GM18517 (cell line): ENCODE measurements around the gene GMPR.

Source experiments
- ATAC-seq: cut with Tn5 transposase; IDR thresholded peaks from one replicate; pipeline ENCODE4 v1.9.1; 2021; ENCODE audit warnings: mild to moderate bottlenecking, moderate library complexity; ENCODE audit not compliant: unreplicated experiment

Gene GMPR

DNA sequence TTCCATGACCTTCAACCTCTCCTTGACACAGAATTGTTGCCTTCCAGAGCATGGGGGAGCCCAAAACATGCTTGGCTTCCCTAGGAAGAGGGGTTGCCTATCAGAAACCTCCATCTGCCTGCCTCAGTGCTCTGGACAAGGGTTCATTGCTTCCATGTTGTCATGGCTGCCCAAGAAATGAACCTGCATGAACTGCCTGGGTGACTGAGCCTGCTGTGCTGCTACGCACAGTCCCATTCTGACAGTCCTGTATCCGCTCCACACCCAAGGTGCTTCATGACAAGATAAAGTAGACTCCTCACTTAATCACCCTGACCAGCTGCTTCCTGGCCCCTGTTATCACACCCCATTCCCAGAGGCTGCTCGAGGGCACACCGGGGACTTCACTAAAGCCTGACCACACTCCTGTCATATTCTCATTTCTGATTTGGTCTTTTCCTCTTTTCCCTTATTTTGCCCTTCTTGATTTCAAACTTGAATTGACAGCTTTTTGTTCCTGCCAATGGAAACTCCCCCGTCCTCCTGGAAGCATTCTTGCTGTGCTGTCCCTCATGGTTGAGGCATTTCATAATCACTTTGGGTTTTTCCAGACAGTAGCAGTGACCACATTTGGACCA lies 31.9 kb downstream of the GMPR start:
- ATAC-seq, result no peak

- no peak for ATAC-seq
Observed at GRCh38 chr6:16271428-16271827, 33.0 kb downstream of the GMPR start.

DNA sequence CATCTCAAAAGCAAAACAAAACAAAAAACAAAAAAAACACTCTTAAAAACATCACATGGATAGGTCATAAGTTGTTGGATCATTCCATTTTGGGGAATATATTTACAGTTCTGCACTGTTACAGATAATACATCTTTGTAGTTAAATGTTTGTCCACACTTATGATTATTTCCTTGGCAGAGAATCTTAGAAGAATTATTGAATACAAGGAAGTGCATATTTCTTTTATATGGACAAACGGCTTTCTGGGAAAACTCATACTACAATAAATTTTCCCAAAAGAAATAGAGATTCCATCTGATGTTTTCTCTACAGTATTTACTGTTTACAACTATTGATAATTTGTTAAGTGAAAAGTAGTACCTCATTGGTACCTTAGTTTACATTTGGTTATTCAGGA lies 33.8 kb downstream of the GMPR start:
- ATAC-seq, result no peak

- ATAC-seq, result no peak
Observed at GRCh38 chr6:16273256-16273655, 34.9 kb downstream of the GMPR start.

- no peak for ATAC-seq
Observed at GRCh38 chr6:16274483-16274882, 36.1 kb downstream of the GMPR start.

DNA sequence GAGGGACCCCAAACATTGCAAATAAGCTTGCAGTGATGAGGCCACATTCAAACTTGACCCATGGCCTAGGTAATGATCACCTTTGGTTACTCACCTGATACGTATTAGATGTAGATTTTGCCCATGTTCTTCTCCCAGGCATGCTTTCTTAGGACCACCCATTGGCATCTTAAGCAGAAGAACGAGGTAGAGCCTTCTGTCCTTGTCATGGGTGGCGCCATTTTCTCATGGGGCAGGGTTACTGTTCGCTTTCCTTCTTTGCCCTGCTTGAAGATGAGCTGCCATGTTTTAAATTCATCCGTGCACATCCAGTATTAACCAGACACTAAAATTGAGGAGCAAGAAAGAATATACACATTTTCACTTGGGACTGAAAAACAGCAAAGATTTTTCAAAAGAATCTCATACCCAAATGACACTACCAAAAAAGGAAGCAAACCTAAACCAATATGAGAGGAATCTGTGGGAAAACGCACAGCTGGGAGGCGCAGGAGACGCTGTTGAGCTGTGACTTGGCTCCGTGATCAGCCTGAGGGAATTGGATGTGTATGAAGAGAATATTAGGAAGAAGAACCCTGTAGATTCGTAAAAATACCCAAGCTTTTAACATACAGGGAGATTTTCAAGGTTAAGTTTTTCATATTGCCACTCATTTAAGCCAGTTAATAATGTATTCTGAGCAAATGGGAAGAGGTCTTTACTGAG lies 36.6 kb downstream of the GMPR start:
- ATAC-seq, result no peak

DNA sequence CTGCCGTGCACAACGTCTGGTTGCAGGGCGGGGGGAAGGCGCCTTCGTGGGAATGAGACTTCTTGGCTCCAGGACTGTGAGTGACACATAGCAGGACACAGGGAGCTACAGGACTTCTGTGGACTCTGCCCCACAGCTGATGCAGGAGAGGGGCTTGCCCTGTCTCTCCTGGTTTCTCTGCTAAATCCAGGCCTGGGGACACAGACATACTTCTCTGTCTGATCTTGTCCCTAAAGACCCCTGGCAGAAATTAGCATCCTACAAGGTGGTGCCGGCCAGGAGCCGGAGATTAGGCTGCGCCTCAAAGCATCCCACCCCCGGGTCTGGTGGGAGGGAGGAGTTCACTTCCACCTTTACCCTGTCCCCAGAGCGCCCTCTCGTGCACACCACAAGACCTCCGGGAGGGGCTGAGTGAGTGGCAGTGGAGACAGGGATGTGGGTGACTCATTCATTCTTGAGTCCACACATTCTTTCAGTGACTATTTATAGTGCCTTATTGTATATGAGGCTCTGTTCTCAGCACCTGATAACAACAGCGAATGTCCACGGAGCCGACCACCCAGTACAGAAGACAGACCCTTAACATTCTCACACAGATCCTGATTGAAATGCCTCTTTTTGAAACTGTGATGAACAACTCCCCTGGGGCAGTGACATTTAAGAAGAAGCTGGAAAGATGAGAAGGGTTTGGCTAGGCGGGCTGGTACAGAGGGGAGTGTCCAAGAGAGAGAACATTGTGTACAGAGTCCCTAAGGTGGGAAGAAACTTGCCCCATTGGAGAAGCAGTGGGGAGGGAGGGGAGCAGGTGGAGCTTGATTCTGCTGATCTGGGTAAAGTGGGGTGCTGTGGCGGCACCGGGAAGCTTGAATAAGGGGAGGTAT lies 39.0 kb downstream of the GMPR start:
- ATAC-seq, result no peak

GRCh38 chr6:16278048-16278724 lies 39.8 kb downstream of the GMPR start:
- no peak for ATAC-seq

- no peak for ATAC-seq
Observed at GRCh38 chr6:16278750-16279149, 40.4 kb downstream of the GMPR start.

DNA sequence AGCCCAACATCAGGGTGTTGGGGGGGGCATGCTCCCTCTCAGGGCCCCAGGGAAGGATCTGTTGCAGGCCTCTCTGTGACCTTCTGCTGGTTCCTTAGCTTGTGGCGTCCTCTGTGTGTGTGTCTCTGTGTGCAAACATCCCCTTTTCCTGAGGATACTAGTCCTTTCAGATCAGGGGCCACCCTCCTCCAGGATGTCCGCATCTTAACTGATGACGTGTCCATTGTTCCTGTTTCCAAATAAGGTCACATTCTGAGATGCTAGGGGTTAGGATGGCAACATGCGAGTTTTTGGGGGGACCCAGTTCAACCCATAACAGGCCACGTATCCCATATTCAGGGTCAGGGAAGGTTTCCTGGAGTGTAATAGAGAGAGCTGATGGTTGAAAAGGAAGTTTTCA lies 40.9 kb downstream of the GMPR start:
- no peak for ATAC-seq

DNA sequence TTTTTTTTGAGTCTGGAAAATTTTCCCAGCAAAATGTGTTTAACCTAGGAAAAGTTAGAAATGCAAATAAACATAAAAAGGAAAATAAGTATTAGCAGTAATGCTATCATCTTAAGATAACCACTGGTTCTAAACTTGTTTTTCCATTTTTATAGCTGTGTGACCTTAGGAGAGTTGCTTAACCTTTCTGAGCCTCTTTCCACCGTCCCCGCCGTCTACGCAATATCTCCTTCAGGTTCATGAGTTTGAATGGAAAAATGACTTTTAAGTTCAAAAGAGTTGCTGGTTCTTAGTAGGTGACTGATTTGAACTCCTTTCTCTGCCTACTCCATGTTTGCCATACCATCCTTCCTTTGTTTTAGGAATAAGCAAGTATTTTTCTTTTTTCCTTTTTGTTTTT lies 44.0 kb downstream of the GMPR start:
- ATAC-seq, result no peak

- no peak for ATAC-seq
Observed at GRCh38 chr6:16284472-16284871, 46.1 kb downstream of the GMPR start.

DNA sequence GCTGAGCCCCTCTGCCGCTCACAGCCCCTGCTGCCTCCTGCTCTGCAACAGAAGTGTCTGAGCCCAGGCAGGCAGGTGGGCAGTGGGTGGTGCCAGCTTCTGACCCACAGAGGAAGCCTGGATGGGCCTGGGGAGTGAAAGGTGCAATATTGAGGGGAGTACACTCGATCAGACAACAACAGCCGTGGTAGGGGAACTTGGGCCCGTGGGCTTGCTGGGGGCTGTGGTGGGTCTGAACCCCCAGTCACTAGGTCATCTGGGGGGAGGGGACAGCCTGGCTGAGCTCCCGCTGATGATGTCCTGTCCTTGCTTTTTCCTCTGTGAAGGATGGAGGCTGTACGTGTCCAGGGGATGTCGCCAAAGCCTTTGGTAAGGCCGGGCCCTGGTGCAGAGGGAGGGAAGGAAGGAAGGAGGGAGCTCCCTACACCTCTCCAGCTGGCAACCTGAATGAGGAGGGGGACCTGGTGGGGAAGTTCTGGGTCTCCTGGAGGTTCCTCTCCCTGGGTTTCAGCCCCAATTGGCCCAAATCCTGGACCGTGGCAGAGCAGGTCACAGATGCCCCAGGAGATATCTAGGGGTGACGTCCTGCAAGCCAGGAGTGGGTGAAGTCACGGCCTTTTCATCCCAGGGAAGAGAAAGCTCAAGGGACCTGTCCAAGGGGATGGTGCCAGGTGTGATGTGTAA lies 47.2 kb downstream of the GMPR start:
- ATAC-seq, result no peak

- ATAC-seq, result no peak
Observed at GRCh38 chr6:16286151-16286522, 47.8 kb downstream of the GMPR start.

- no peak for ATAC-seq
Observed at GRCh38 chr6:16288163-16288562, 49.8 kb downstream of the GMPR start.

DNA sequence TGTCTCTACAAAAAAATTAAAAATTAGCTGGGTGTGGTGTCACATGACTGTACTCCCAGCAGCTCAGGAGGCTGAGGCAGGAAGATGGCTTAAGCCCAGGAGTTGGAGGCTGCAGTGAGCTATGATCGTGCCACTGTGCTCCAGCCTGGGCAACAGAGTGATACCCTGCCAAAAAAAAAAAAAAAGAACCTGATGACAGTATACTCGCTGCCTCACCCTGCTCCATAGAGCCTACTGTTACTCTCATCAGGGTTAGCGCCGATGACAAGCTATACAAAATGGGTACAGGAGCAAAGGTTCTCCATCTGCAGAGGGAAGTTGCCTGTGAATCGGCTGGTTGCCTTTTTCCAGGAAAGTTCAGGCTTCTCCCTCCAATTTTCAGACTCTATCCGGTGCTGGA lies 53.4 kb downstream of the GMPR start:
- no peak for ATAC-seq

DNA sequence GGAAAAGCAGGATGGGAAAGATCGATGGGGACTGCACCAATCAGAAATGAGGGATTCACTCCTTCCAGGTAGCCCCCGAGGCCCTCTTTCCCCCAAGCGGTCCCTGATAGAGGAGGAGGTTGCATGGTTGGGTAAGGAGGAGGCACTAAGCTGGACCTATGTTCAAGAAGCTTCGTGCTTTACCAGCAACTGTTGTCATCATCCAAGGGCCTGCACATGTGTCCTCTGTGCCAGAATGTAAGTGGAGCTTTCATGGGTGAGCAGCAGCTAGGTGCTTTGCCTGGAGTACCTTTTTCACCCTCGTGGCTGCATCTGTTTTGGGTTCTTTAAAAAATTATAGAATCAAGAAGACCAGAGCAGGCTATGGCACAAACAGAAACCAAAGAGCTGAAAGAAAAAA lies 54.0 kb downstream of the GMPR start:
- no peak for ATAC-seq

- no peak for ATAC-seq
Observed at GRCh38 chr6:16292942-16293341, 54.6 kb downstream of the GMPR start.

- ATAC-seq, result no peak
Observed at GRCh38 chr6:16294371-16294770, 56.0 kb downstream of the GMPR start.

GRCh38 chr6:16295060-16295459 lies 56.7 kb downstream of the GMPR start:
- no peak for ATAC-seq

DNA sequence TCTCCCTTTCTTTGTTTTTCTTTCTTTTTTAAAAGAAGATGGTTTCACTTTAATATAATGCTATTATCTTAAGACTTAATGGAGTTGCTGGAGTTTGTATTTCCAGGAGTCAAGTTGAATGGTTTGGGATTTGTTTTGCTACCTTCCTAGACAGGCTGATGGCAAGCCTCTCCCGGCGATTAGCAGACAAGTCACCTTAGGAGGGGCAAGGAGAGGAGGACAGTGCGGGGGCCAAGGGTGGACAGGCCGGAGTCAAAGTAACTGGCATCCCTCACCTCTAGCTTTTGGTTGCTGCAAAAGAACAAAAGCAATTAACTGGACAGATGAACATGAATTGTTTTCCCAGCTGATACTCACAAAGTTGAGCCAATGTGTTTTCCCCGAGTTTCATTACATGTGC lies 57.1 kb downstream of the GMPR start:
- no peak for ATAC-seq
